ENCODE measurements around the gene ARMC5.
A peak's percentile ranks its signal among the peaks of the same experiment; 100 is the strongest.
"Not testable (repeated sequence)": the region's sequence is repeated elsewhere in the genome, so short reads cannot be mapped to it uniquely, and the experiment has no call there.

Gene ARMC5

GRCh38 chr16:31430380-31431052 lies 28.8 kb upstream of the ARMC5 start:
- DNase-seq (ENCODE audit: low spot score) = no peak

GRCh38 chr16:31435341-31436220 lies 23.7 kb upstream of the ARMC5 start:
- DNase-seq (ENCODE audit: low spot score) = no peak

GRCh38 chr16:31436221-31437045 lies 22.9 kb upstream of the ARMC5 start:
- no peak for DNase-seq (ENCODE audit: low spot score)

GRCh38 chr16:31438414-31438813 lies 20.9 kb upstream of the ARMC5 start:
- DNase-seq (ENCODE audit: low spot score) = no peak

GRCh38 chr16:31439023-31439422 lies 20.3 kb upstream of the ARMC5 start:
- not testable (repeated sequence) for DNase-seq (ENCODE audit: low spot score)

GRCh38 chr16:31439519-31439918 lies 19.8 kb upstream of the ARMC5 start:
- DNase-seq (ENCODE audit: low spot score) = no peak

GRCh38 chr16:31440516-31441184 lies 18.7 kb upstream of the ARMC5 start:
- no peak for DNase-seq (ENCODE audit: low spot score)

GRCh38 chr16:31441956-31442355 lies 17.3 kb upstream of the ARMC5 start:
- DNase-seq (ENCODE audit: low spot score) = no peak

- not testable (repeated sequence) for DNase-seq (ENCODE audit: low spot score)
Observed at GRCh38 chr16:31445931-31446330, 13.4 kb upstream of the ARMC5 start.

GRCh38 chr16:31451201-31451600 lies 8.1 kb upstream of the ARMC5 start:
- DNase-seq (ENCODE audit: low spot score) = no peak

- peak; percentile 72 for DNase-seq (ENCODE audit: low spot score)
Observed at GRCh38 chr16:31451681-31452351, 7.5 kb upstream of the ARMC5 start.

- peak; percentile 81 for DNase-seq (ENCODE audit: low spot score)
Observed at GRCh38 chr16:31452631-31453106, 6.6 kb upstream of the ARMC5 start.

GRCh38 chr16:31453255-31454204 lies 5.8 kb upstream of the ARMC5 start:
- no peak for DNase-seq (ENCODE audit: low spot score)

- no peak for DNase-seq (ENCODE audit: low spot score)
Observed at GRCh38 chr16:31455601-31456314, 3.5 kb upstream of the ARMC5 start.

- no peak for DNase-seq (ENCODE audit: low spot score)
Observed at GRCh38 chr16:31456988-31457360, 2.3 kb upstream of the ARMC5 start.

- no peak for DNase-seq (ENCODE audit: low spot score)
Observed at GRCh38 chr16:31458073-31458843, 1.0 kb upstream of the ARMC5 start.

- DNase-seq (ENCODE audit: low spot score) = peak; percentile 99
Observed at GRCh38 chr16:31459687-31460581, 633 bp downstream of the ARMC5 start.

GRCh38 chr16:31460582-31461002 lies 1.3 kb downstream of the ARMC5 start:
- DNase-seq (ENCODE audit: low spot score) = peak; percentile 55

Measured in AG08395 (cell line).